ENCODE data around the gene SERPINA10. TPM values are rescaled to one million over a fixed set of nuclear protein-coding genes. Genes with fewer than 3 reads are reported as not detected.

The SERPINA10 gene
- total RNA-seq, 1 donor from 2014 or later: not detected

- Histone ChIP-seq H3K4me3 (no peak overlapping the region), H3K36me3 (no peaks in the 10 kb centered on the region), H3K27me3 (ENCODE audit: low read depth) (no peaks in the 10 kb centered on the region), H3K27ac (replicated peaks) (no peak overlapping the region), H3K9me3 (replicated peaks) (no peaks in the 10 kb centered on the region), H3K4me1 (no peaks in the 10 kb centered on the region)
- intact Hi-C loops (cut with micrococcal nuclease): no loop called here
- DNase-seq: no peak
- TF ChIP-seq CTCF (IDR thresholded peaks at IDR 0.05; ENCODE audit: borderline replicate concordance): no peak
These were observed 53.7 kb downstream of the SERPINA10 start for GRCh38 chr14:94239406-94239805.

- H3K27ac ChIP-seq (replicated peaks): no peak overlapping the region
- no peak for TF ChIP-seq CTCF (IDR thresholded peaks at IDR 0.05; ENCODE audit: borderline replicate concordance)
- no peaks in the 10 kb centered on the region for H3K9me3 ChIP-seq (replicated peaks)
- H3K27me3 ChIP-seq (ENCODE audit: low read depth): no peaks in the 10 kb centered on the region
- intact Hi-C loops (cut with micrococcal nuclease): no loop called here
- H3K4me1 ChIP-seq: no peaks in the 10 kb centered on the region
- no peak overlapping the region for H3K4me3 ChIP-seq
- H3K36me3 ChIP-seq: no peaks in the 10 kb centered on the region
- DNase-seq: no peak
These were observed 55.1 kb downstream of the SERPINA10 start for GRCh38 chr14:94237983-94238382.

- intact Hi-C loops (cut with micrococcal nuclease): no loop called here
- Histone ChIP-seq H3K36me3 (no peaks in the 10 kb centered on the region), H3K9me3 (replicated peaks) (no peaks in the 10 kb centered on the region), H3K4me3 (no peak overlapping the region), H3K27ac (replicated peaks) (no peak overlapping the region), H3K27me3 (ENCODE audit: low read depth) (no peaks in the 10 kb centered on the region), H3K4me1 (no peaks in the 10 kb centered on the region)
- DNase-seq: no peak
- TF ChIP-seq CTCF (IDR thresholded peaks at IDR 0.05; ENCODE audit: borderline replicate concordance): no peak
These were observed 56.0 kb downstream of the SERPINA10 start for GRCh38 chr14:94237046-94237445.

Other genes starting within 250 kb of the SERPINA10 start
- 208 TPM for gene DDX24, start 212.1 kb downstream of the SERPINA10 start, total RNA-seq
- gene IFI27L1, start 212.0 kb downstream of the SERPINA10 start, total RNA-seq: 8.9 TPM
- 130 TPM for gene IFI27, start 182.5 kb downstream of the SERPINA10 start, total RNA-seq
- 56.6 TPM for gene IFI27L2, start 163.7 kb downstream of the SERPINA10 start, total RNA-seq
- not detected for gene PPP4R4, start 118.9 kb downstream of the SERPINA10 start, total RNA-seq
- gene SERPINA6, start 30.1 kb upstream of the SERPINA10 start, total RNA-seq: not detected
- not detected for gene SERPINA2, start 73.4 kb upstream of the SERPINA10 start, total RNA-seq
- gene SERPINA1, start 95.3 kb upstream of the SERPINA10 start, total RNA-seq: 4.4 TPM
- gene SERPINA11, start 159.5 kb upstream of the SERPINA10 start, total RNA-seq: not detected
- gene SERPINA9, start 182.9 kb upstream of the SERPINA10 start, total RNA-seq: not detected
- gene SERPINA12, start 216.2 kb upstream of the SERPINA10 start, total RNA-seq: not detected